WERI-Rb-1 (cell line): ENCODE measurements around the gene CLEC2D.

Source experiments
- DNase-seq: peaks from one replicate; pipeline ENCODE4 v3.0.0-alpha.2; 2020
- H3K27ac ChIP-seq: fragments of 250-450 bp; sonication (Bioruptor Pico); 2 replicates; pipeline ENCODE4 v1.5.1; 2020; ENCODE audit warnings: mild to moderate bottlenecking, moderate library complexity
- H3K27me3 ChIP-seq: fragments of 250-450 bp; sonication (Bioruptor Pico); 2 replicates; pipeline ENCODE4 v1.5.1; 2021; ENCODE audit warnings: mild to moderate bottlenecking, low read depth, moderate library complexity; ENCODE audit not compliant: insufficient read depth, severe bottlenecking
- H3K36me3 ChIP-seq: fragments of 250-450 bp; sonication (Bioruptor Pico); 2 replicates; pipeline ENCODE4 v1.5.1; 2020; ENCODE audit warnings: mild to moderate bottlenecking, moderate library complexity
- H3K4me3 ChIP-seq: 2 replicates; pipeline ENCODE4 v1.5.1; 2011; ENCODE audit warnings: low read depth, mild to moderate bottlenecking, control low read depth, low read length
- H3K9me3 ChIP-seq: fragments of 250-450 bp; sonication (Bioruptor Pico); 2 replicates; pipeline ENCODE4 v1.5.1; 2021; ENCODE audit warnings: mild to moderate bottlenecking, moderate library complexity; ENCODE audit not compliant: severe bottlenecking
- TF ChIP-seq, protein P1 (sequence below): IDR thresholded peaks from 2 replicates; pipeline ENCODE4 v1.5.1; 2011; ENCODE audit warnings: low read depth, mild to moderate bottlenecking, control low read depth, inconsistent platforms, low read length

The CLEC2D gene

GRCh38 chr12:9698681-9699080 is 29.2 kb downstream of the CLEC2D start:
- no peaks in the 10 kb centered on the region for H3K9me3 ChIP-seq
- no peak overlapping the region for H3K27ac ChIP-seq
- DNase-seq: no peak
- H3K27me3 ChIP-seq: no peaks in the 10 kb centered on the region
- no peak overlapping the region for H3K4me3 ChIP-seq
- no peaks in the 10 kb centered on the region for H3K36me3 ChIP-seq
- TF ChIP-seq, protein P1, sequence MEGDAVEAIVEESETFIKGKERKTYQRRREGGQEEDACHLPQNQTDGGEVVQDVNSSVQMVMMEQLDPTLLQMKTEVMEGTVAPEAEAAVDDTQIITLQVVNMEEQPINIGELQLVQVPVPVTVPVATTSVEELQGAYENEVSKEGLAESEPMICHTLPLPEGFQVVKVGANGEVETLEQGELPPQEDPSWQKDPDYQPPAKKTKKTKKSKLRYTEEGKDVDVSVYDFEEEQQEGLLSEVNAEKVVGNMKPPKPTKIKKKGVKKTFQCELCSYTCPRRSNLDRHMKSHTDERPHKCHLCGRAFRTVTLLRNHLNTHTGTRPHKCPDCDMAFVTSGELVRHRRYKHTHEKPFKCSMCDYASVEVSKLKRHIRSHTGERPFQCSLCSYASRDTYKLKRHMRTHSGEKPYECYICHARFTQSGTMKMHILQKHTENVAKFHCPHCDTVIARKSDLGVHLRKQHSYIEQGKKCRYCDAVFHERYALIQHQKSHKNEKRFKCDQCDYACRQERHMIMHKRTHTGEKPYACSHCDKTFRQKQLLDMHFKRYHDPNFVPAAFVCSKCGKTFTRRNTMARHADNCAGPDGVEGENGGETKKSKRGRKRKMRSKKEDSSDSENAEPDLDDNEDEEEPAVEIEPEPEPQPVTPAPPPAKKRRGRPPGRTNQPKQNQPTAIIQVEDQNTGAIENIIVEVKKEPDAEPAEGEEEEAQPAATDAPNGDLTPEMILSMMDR: no peak

- no peak for DNase-seq
- Histone ChIP-seq H3K9me3 (no peaks in the 10 kb centered on the region), H3K27me3 (no peaks in the 10 kb centered on the region), H3K36me3 (no peaks in the 10 kb centered on the region), H3K27ac (no peak overlapping the region), H3K4me3 (no peak overlapping the region)
- TF ChIP-seq, protein P1: no peak
Measured at GRCh38 chr12:9699269-9699897, 29.9 kb downstream of the CLEC2D start.

GRCh38 chr12:9699898-9700605 is 30.5 kb downstream of the CLEC2D start:
- DNase-seq: no peak
- no peak overlapping the region for H3K4me3 ChIP-seq
- no peak overlapping the region for H3K27ac ChIP-seq
- H3K27me3 ChIP-seq: no peaks in the 10 kb centered on the region
- H3K36me3 ChIP-seq: no peaks in the 10 kb centered on the region
- TF ChIP-seq, protein P1: no peak
- H3K9me3 ChIP-seq: no peaks in the 10 kb centered on the region

DNA sequence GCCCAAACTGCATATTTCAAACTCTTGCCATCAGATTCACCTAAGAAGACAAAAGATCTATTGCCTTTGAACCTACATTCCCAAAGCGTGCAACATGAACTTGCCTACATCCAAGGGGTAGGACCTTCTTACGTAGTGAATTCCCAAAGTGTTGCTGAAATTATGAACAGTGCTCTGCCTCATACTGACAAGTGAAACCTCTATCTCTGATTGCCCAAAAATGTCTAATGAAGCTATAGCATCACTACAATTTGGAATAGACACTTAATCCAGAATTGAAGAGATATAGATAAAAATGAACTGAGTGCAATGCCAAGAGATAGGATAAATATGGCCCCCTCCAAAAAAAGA is 31.1 kb downstream of the CLEC2D start:
- Histone ChIP-seq H3K27me3 (no peaks in the 10 kb centered on the region), H3K9me3 (no peaks in the 10 kb centered on the region), H3K27ac (no peak overlapping the region), H3K36me3 (no peaks in the 10 kb centered on the region), H3K4me3 (no peak overlapping the region)
- TF ChIP-seq, protein P1: no peak
- no peak for DNase-seq

- DNase-seq: no peak
- Histone ChIP-seq H3K4me3 (no peak overlapping the region), H3K36me3 (no peaks in the 10 kb centered on the region), H3K9me3 (no peaks in the 10 kb centered on the region), H3K27ac (no peak overlapping the region), H3K27me3 (no peaks in the 10 kb centered on the region)
- TF ChIP-seq, protein P1: no peak
Measured at GRCh38 chr12:9701380-9702154, 32.1 kb downstream of the CLEC2D start.
